ENCODE results near the gene WIPF3. TPM values are rescaled to one million over a fixed set of nuclear protein-coding genes. Genes with fewer than 3 reads are reported as not detected.

WIPF3 gene
- total and polyA plus RNA-seq, 10 of the 15 experiments (the other 5 are each of a cell fraction or from before 2014, with no cell fraction given) = 0.03 to 0.05 TPM; not detected in 8

DNA sequence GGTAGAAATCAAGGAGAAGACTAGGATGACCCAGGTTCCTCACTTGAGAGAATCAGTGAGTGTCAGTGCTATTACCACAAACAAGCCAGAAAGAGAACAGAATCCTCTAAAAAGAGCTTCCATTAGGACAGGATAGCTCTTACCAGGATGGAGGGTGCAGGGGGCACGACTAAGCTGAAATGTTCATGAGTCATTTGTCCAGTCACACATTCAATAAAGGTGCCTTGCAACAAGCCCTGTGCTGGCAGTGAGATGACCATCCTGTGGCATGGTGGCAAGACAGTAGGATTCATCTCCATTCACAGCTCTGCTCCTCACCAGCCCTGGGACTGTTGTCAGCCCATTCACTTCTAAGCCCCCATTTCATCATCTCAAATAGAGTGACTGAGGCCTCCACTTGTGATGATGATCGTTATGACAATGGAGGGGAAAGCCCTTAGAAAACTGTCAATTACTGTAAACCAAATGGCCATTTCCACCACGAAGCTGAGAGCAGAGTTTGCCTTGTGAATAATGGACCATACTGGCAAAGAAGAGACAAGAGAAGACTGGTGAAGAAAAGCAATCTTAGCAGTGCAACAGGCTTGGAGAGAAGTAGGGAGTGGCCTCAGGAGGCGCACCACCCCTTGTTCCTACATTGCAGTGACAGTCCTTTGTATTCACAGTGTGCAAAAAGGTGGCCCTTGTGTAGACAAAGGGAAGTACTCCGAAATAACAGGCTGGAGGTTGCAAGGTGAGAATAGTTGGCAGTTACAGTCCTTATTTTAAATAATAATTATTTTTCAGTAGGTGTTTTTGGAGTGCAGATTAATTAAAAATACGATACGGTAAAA lies 9.0 kb upstream of the WIPF3 start:
- WGBS (ENCODE audit: insufficient coverage, insufficient replicate concordance, low lambda C conversion rate, missing lambda C conversion rate) = 38% methylated on average over 7 of the region's 7 CpGs
- Histone ChIP-seq H3K4me2 (ENCODE audit: control insufficient read depth, insufficient read depth) (no peak overlapping the region), H2AFZ (ENCODE audit: control insufficient read depth, low read depth, low read length) (no peak overlapping the region), H3K36me3 (ENCODE audit: control insufficient read depth in 2 of 2, insufficient read depth in 2 of 2, low read length in 1 of 2) (no peaks in the 10 kb centered on the region), H3K4me3 (no peak overlapping the region), H3K9ac (ENCODE audit: control insufficient read depth, insufficient read depth, low read length) (no peak overlapping the region), H3K27me3 (replicated peaks in 1 of 2; ENCODE audit: control insufficient read depth in 2 of 2, insufficient read depth in 2 of 2, low read length in 1 of 2) (no peaks in the 10 kb centered on the region; a peak in 2 of 4 replicates), H3K79me2 (ENCODE audit: control insufficient read depth, insufficient read depth, low read length) (no peaks in the 10 kb centered on the region), H3K9me3 (replicated peaks; ENCODE audit: control insufficient read depth, insufficient read depth, low read length) (no peaks in the 10 kb centered on the region), H4K20me1 (ENCODE audit: control insufficient read depth, insufficient read depth) (no peaks in the 10 kb centered on the region), H3K27ac (ENCODE audit: control insufficient read depth, insufficient read depth) (no peak overlapping the region), H3K4me1 (ENCODE audit: control insufficient read depth, insufficient read depth, low read length) (no peaks in the 10 kb centered on the region)
- no peak for FAIRE-seq
- in situ Hi-C loops (cut with MboI) = no loop called here
- no peak for ATAC-seq
- ChIA-PET SMC1A (ENCODE audit: uncharacterized antibody, unreplicated experiment) (interaction anchor here (0.5 to 0.6 kb wide), 2 partner anchors 22 to 1507 kb away, joined by 3 read pairs; no protein-coding TSS in a partner anchor), POLR2A (no interaction called here), CTCF (no interaction called here), RAD21 (ENCODE audit: unreplicated experiment) (no interaction called here)
- no peak for DNase-seq (ENCODE audit: low read depth, low spot score)
- no TSS peak for BruUV-seq (replicated peaks)
- intact Hi-C loops (cut with micrococcal nuclease; ENCODE audit: unreplicated experiment) = no loop called here
- no peak for TF ChIP-seq ATF7 (IDR thresholded peaks at IDR 0.05; ENCODE audit: low read depth)
- TF ChIP-seq NRF1 (conservative IDR thresholded peaks at IDR 0.05; ENCODE audit: low read depth, low read length) = no peak
- TF ChIP-seq, protein P1, sequence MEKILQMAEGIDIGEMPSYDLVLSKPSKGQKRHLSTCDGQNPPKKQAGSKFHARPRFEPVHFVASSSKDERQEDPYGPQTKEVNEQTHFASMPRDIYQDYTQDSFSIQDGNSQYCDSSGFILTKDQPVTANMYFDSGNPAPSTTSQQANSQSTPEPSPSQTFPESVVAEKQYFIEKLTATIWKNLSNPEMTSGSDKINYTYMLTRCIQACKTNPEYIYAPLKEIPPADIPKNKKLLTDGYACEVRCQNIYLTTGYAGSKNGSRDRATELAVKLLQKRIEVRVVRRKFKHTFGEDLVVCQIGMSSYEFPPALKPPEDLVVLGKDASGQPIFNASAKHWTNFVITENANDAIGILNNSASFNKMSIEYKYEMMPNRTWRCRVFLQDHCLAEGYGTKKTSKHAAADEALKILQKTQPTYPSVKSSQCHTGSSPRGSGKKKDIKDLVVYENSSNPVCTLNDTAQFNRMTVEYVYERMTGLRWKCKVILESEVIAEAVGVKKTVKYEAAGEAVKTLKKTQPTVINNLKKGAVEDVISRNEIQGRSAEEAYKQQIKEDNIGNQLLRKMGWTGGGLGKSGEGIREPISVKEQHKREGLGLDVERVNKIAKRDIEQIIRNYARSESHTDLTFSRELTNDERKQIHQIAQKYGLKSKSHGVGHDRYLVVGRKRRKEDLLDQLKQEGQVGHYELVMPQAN (conservative IDR thresholded peaks at IDR 0.05) = no peak
- TF ChIP-seq KAT2A (conservative IDR thresholded peaks at IDR 0.05; ENCODE audit: control insufficient read depth, low read depth, low read length) = no peak
- TF ChIP-seq CEBPB (IDR thresholded peaks at IDR 0.05; ENCODE audit: borderline replicate concordance in 1 of 2, low read depth in 2 of 2, low read length in 2 of 2) = no peak
- TF ChIP-seq SMC3 (IDR thresholded peaks at IDR 0.05; ENCODE audit: borderline replicate concordance, low read length) = no peak
- TF ChIP-seq, protein P2, sequence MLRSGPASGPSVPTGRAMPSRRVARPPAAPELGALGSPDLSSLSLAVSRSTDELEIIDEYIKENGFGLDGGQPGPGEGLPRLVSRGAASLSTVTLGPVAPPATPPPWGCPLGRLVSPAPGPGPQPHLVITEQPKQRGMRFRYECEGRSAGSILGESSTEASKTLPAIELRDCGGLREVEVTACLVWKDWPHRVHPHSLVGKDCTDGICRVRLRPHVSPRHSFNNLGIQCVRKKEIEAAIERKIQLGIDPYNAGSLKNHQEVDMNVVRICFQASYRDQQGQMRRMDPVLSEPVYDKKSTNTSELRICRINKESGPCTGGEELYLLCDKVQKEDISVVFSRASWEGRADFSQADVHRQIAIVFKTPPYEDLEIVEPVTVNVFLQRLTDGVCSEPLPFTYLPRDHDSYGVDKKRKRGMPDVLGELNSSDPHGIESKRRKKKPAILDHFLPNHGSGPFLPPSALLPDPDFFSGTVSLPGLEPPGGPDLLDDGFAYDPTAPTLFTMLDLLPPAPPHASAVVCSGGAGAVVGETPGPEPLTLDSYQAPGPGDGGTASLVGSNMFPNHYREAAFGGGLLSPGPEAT (IDR thresholded peaks at IDR 0.05; ENCODE audit: low read depth) = no peak
- TF ChIP-seq, protein P3, sequence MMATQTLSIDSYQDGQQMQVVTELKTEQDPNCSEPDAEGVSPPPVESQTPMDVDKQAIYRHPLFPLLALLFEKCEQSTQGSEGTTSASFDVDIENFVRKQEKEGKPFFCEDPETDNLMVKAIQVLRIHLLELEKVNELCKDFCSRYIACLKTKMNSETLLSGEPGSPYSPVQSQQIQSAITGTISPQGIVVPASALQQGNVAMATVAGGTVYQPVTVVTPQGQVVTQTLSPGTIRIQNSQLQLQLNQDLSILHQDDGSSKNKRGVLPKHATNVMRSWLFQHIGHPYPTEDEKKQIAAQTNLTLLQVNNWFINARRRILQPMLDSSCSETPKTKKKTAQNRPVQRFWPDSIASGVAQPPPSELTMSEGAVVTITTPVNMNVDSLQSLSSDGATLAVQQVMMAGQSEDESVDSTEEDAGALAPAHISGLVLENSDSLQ (IDR thresholded peaks at IDR 0.05) = no peak
- TF ChIP-seq IKZF1 (conservative IDR thresholded peaks at IDR 0.05) = no peak
- TF ChIP-seq ASH2L (IDR thresholded peaks at IDR 0.05; ENCODE audit: borderline replicate concordance, low read depth) = no peak
- TF ChIP-seq, protein P4, sequence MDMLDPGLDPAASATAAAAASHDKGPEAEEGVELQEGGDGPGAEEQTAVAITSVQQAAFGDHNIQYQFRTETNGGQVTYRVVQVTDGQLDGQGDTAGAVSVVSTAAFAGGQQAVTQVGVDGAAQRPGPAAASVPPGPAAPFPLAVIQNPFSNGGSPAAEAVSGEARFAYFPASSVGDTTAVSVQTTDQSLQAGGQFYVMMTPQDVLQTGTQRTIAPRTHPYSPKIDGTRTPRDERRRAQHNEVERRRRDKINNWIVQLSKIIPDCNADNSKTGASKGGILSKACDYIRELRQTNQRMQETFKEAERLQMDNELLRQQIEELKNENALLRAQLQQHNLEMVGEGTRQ (IDR thresholded peaks at IDR 0.05; ENCODE audit: borderline replicate concordance, low read depth, low read length) = no peak
- no peak for TF ChIP-seq WRNIP1 (IDR thresholded peaks at IDR 0.05; ENCODE audit: borderline replicate concordance, low read depth, low read length)
- TF ChIP-seq, protein P5, sequence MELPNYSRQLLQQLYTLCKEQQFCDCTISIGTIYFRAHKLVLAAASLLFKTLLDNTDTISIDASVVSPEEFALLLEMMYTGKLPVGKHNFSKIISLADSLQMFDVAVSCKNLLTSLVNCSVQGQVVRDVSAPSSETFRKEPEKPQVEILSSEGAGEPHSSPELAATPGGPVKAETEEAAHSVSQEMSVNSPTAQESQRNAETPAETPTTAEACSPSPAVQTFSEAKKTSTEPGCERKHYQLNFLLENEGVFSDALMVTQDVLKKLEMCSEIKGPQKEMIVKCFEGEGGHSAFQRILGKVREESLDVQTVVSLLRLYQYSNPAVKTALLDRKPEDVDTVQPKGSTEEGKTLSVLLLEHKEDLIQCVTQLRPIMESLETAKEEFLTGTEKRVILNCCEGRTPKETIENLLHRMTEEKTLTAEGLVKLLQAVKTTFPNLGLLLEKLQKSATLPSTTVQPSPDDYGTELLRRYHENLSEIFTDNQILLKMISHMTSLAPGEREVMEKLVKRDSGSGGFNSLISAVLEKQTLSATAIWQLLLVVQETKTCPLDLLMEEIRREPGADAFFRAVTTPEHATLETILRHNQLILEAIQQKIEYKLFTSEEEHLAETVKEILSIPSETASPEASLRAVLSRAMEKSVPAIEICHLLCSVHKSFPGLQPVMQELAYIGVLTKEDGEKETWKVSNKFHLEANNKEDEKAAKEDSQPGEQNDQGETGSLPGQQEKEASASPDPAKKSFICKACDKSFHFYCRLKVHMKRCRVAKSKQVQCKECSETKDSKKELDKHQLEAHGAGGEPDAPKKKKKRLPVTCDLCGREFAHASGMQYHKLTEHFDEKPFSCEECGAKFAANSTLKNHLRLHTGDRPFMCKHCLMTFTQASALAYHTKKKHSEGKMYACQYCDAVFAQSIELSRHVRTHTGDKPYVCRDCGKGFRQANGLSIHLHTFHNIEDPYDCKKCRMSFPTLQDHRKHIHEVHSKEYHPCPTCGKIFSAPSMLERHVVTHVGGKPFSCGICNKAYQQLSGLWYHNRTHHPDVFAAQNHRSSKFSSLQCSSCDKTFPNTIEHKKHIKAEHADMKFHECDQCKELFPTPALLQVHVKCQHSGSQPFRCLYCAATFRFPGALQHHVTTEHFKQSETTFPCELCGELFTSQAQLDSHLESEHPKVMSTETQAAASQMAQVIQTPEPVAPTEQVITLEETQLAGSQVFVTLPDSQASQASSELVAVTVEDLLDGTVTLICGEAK (IDR thresholded peaks at IDR 0.05; ENCODE audit: borderline replicate concordance) = no peak

Data from GM12878 (cell line).